Hematopoietic multipotent progenitor cell treated with erythropoietin and hydrocortisone succinate and interleukin-3 and kit ligand, for 6 days (in vitro differentiated cells): ENCODE results near the gene FRYL.
"Not testable (repeated sequence)": the region's sequence is repeated elsewhere in the genome, so short reads cannot be mapped to it uniquely, and the experiment has no call there.

ENCODE experiments used
- DNase-seq: peaks from one replicate; pipeline ENCODE4 v3.0.0-alpha.2; 2015

The FRYL gene

GRCh38 chr4:48742412-48742811 lies 37.7 kb downstream of the FRYL start:
- DNase-seq = no peak

GRCh38 chr4:48739560-48740019 lies 40.5 kb downstream of the FRYL start:
- peak; percentile 83 for DNase-seq

GRCh38 chr4:48738856-48739255 lies 41.2 kb downstream of the FRYL start:
- DNase-seq = no peak

- peak; percentile 56 for DNase-seq
Measured at GRCh38 chr4:48728906-48729496, 51.1 kb downstream of the FRYL start.

- peak; percentile 32 for DNase-seq
Measured at GRCh38 chr4:48727666-48728459, 52.2 kb downstream of the FRYL start.

GRCh38 chr4:48725414-48725813 lies 54.7 kb downstream of the FRYL start:
- DNase-seq = no peak

GRCh38 chr4:48722509-48723446 lies 57.3 kb downstream of the FRYL start:
- DNase-seq = no peak

GRCh38 chr4:48720459-48720858 lies 59.6 kb downstream of the FRYL start:
- DNase-seq = no peak

GRCh38 chr4:48718818-48719465 lies 61.1 kb downstream of the FRYL start:
- no peak for DNase-seq

GRCh38 chr4:48716285-48716684 lies 63.8 kb downstream of the FRYL start:
- not testable (repeated sequence) for DNase-seq

- no peak for DNase-seq
Measured at GRCh38 chr4:48710446-48711209, 69.5 kb downstream of the FRYL start.

GRCh38 chr4:48709901-48710300 lies 70.2 kb downstream of the FRYL start:
- DNase-seq = no peak

GRCh38 chr4:48708610-48709009 lies 71.5 kb downstream of the FRYL start:
- DNase-seq = no peak

GRCh38 chr4:48706736-48707135 lies 73.3 kb downstream of the FRYL start:
- no peak for DNase-seq

- no peak for DNase-seq
Measured at GRCh38 chr4:48705609-48706008, 74.5 kb downstream of the FRYL start.

GRCh38 chr4:48704091-48704802 lies 75.8 kb downstream of the FRYL start:
- DNase-seq = no peak

- DNase-seq = no peak
Measured at GRCh38 chr4:48699475-48699874, 80.6 kb downstream of the FRYL start.

- DNase-seq = peak; percentile 93
Measured at GRCh38 chr4:48698029-48698971, 81.8 kb downstream of the FRYL start.

- not testable (repeated sequence) for DNase-seq
Measured at GRCh38 chr4:48697516-48697915, 82.6 kb downstream of the FRYL start.

- DNase-seq = no peak
Measured at GRCh38 chr4:48694824-48695223, 85.3 kb downstream of the FRYL start.
